GM18507 (cell line): ENCODE results near the gene EIF3M.
"Not testable (repeated sequence)": the region's sequence is repeated elsewhere in the genome, so short reads cannot be mapped to it uniquely, and the experiment has no call there.

Source experiments
- DNase-seq: peaks from one replicate; pipeline ENCODE4 v3.0.0; 2011; ENCODE audit warnings: low read depth; ENCODE audit not compliant: insufficient read length; ENCODE audit errors: extremely low spot score
- FAIRE-seq: peaks from 2 replicates; lab custom pipeline; 2011; peaks lifted over from hg19 to GRCh38; lab: Jason Lieb, UNC

The EIF3M gene

DNA sequence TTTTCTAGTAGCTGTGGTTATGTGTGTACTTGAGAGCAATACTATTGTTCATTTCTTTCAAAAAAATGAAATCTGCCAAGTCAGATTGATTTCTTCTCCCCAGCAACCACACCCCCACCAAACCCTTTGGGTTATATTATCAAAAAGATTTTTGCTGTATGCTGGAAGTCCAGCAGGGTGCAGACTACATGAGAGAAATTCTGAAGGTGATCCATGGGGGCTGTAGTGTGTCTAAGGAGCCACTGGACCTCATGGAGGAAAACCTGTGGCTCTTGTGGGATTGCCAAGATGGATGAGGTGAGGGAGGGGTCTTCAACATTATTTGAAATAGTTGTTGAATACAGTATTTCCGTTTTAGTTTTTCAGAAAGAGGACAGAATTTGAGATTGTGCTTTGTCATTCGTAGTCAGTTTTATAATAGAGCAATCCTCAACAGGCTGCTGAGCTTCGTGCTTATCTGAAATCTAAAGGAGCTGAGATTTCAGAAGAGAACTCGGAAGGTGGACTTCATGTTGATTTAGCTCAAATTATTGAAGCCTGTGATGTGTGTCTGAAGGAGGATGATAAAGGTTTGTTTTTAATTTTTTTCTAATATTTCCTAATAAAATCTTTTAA lies 3.1 kb downstream of the EIF3M start:
- DNase-seq (no peak), FAIRE-seq (no peak)

DNA sequence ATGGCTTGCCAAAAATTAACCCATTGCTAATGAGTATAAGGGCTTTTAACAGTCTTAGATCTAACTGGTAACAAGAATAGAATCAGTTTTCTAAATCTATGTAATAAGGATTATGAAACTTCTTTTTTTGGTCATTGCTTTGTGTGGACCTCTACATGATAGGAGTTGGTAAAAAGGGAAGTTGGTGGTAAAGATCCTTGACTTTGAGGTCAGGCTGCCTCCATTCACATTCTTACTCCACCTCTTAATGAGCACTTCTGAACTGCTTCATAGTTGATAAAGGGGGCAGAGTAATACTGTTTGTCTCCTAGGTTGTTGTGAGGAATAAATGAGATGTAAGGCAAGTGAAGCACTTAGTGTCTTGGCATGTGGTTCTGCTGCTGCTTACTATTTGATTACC lies 10.6 kb downstream of the EIF3M start:
- FAIRE-seq (no peak), DNase-seq (no peak)

GRCh38 chr11:32596114-32596513 lies 12.5 kb downstream of the EIF3M start:
- not testable (repeated sequence) for DNase-seq, FAIRE-seq

DNA sequence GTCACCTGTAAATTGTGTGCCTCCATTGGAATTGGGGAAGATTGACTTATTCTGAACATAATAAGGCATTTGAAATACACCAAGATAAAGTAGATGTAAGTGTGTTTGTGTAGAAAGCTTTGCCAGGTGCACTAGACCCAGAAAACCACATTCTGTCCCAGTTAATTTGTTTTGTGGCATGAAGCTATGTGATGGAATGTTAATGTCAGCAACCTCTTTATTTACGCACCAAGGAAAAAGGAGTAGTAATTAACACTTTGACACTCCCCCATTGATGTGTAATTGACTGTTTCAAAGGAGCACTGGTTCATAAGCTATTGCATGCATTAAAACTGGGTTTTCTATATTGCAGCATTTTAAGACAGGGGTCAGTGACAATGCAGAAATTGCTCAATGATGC lies 14.3 kb downstream of the EIF3M start:
- FAIRE-seq = no peak

GRCh38 chr11:32602657-32603415 lies 19.2 kb downstream of the EIF3M start:
- no peak for DNase-seq
- no peak for FAIRE-seq

More for the DNA sequence above, 14.3 kb downstream of the EIF3M start:
- DNase-seq = no peak

DNA sequence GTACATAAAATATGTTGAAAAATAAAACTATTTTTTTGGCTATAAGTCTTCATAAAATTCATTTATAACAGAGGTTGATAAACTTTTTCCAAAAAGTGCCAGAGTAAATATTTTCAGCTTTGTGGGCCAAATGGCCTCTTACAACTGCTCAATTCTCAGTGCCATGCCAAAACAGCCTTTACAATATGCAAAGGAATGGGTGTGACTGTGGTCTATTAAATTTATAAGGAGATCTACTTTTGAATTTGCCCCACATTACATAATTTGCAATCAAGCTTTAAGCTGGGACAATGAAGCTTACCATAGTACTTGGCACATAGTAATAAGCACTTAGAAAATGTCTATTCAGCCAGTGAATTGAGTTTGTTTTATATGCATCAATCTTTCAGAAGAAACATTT lies 22.6 kb downstream of the EIF3M start:
- FAIRE-seq (no peak), DNase-seq (no peak)

DNA sequence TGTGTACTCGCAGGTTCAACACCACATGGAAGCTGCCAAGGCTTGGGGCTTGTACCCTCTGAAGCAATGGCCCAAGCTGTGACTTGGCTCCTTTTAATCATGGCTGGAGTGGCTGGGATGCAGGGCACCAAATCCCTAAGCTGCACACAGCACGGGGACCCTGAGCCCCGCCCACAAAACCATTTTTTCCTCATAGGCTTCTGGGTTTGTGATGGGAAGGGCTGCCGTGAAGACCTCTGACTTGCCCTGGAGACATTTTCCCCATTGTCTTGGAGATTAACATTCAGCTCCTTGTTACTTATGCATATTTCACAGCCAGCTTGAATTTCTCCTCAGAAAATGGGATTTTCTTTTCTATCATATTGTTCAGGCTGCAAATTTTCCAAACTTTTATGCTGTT lies 25.2 kb downstream of the EIF3M start:
- not testable (repeated sequence) for DNase-seq, FAIRE-seq

- DNase-seq (no peak), FAIRE-seq (no peak)
These were observed 27.2 kb downstream of the EIF3M start for GRCh38 chr11:32610797-32611352.

GRCh38 chr11:32613500-32614151 lies 30.0 kb downstream of the EIF3M start:
- no peak for DNase-seq
- no peak for FAIRE-seq

DNA sequence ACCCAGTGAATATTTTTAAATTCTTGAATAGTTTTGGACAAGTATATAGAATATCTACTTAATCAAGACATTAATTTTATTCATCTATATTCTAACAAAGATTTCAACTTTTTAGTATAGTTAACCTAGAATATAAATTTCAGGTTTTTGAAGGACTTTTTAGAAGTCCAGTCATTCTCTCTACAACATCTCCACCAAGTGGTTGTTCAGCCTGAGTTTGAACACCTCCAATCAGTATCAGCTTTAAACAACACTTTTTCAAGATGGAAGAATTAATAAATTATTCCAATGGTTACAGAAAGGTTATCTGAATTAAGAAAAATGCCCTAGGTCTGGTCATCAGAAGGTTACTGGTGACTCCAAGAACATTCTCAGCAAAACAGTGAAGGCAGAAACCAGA lies 31.8 kb downstream of the EIF3M start:
- DNase-seq = no peak
- FAIRE-seq = no peak

GRCh38 chr11:32616903-32617302 lies 33.3 kb downstream of the EIF3M start:
- DNase-seq (no peak), FAIRE-seq (no peak)

GRCh38 chr11:32630844-32631243 lies 47.2 kb downstream of the EIF3M start:
- DNase-seq (no peak), FAIRE-seq (no peak)

DNA sequence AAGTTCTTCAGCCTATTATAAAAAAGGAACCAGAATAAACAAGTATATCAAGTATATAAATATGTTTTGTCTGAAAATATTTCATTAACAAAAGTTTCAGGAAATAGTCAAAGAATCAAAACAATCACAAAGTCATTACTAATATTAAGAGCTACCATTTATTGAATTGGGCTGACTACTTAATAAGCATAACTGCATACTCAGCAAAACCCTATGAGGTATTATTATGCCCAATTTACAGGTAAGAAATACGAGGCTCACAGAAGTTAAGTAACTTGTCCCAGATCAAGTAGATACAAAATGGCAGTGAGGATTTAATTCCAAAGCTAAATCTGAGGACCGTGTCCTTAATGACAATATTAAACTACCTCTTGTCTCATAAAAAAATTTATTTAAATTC lies 52.2 kb downstream of the EIF3M start:
- no peak for FAIRE-seq
- DNase-seq = no peak

- DNase-seq = no peak
- no peak for FAIRE-seq
These were observed 57.7 kb downstream of the EIF3M start for GRCh38 chr11:32641361-32641760.

- no peak for FAIRE-seq
These were observed 59.9 kb downstream of the EIF3M start for GRCh38 chr11:32643526-32643925.

More at GRCh38 chr11:32643526-32643925, 59.9 kb downstream of the EIF3M start:
- DNase-seq = no peak
